ENCODE results near the gene WDR35.

WDR35 gene

DNA sequence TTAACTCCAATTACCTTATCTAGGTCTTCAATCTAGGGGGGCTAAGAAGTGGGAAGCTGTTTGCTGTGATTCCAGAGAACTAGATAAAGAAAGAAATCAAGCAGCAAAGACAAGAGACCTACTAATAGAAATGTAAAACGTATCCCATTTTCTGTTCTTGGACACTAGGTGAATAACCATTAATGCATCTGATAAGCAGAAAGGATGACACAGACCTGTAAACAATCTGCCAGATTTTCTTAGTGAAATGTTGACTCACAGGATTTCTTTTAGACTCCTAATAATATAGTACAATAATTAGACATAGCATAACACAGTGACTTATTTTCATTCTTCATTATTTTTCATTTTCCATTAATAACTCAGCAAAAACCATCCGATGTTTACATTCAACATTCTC lies 1.3 kb downstream of the WDR35 start:
- Histone ChIP-seq H3K36me3 (ENCODE audit: control insufficient read depth in 2 of 2, insufficient read depth in 2 of 2, low read length in 2 of 2) (no peaks in the 10 kb centered on the region), H3K9ac (ENCODE audit: low read depth in 1 of 2, low read length in 2 of 2) (no peak overlapping the region), H3K4me1 (ENCODE audit: control insufficient read depth in 2 of 2, insufficient read depth in 2 of 2, low read length in 2 of 2) (peaks cover 5% of the 10 kb centered on the region in 2 donors), H3K27ac (ENCODE audit: low read depth in 2 of 2, low read length in 2 of 2) (no peak overlapping the region), H3K4me3 (ENCODE audit: low read length in 2 of 2) (no peak overlapping the region), H3K27me3 (ENCODE audit: control insufficient read depth in 2 of 2, insufficient read depth in 2 of 2, low read length in 2 of 2) (peaks cover 0 to 7% of the 10 kb centered on the region in 2 donors), H3K9me3 (ENCODE audit: control insufficient read depth in 2 of 2, low read length in 2 of 2) (no peaks in the 10 kb centered on the region)

- no peak overlapping the region for H3K4me3 ChIP-seq (ENCODE audit: low read length in 2 of 2)
- no peak overlapping the region for H3K27ac ChIP-seq (ENCODE audit: low read depth in 2 of 2, low read length in 2 of 2)
- no peaks in the 10 kb centered on the region for H3K36me3 ChIP-seq (ENCODE audit: control insufficient read depth in 2 of 2, insufficient read depth in 2 of 2, low read length in 2 of 2)
- no peaks in the 10 kb centered on the region for H3K9me3 ChIP-seq (ENCODE audit: control insufficient read depth in 2 of 2, low read length in 2 of 2)
- no peak overlapping the region for H3K9ac ChIP-seq (ENCODE audit: low read depth in 1 of 2, low read length in 2 of 2)
- H3K27me3 ChIP-seq (ENCODE audit: control insufficient read depth in 2 of 2, insufficient read depth in 2 of 2, low read length in 2 of 2): peaks cover 0 to 7% of the 10 kb centered on the region in 2 donors
- peaks cover 5% of the 10 kb centered on the region in 2 donors for H3K4me1 ChIP-seq (ENCODE audit: control insufficient read depth in 2 of 2, insufficient read depth in 2 of 2, low read length in 2 of 2)
Observed at GRCh38 chr2:19987936-19988335, 2.0 kb downstream of the WDR35 start.

GRCh38 chr2:19982268-19982667 lies 7.6 kb downstream of the WDR35 start:
- no peak overlapping the region for H3K27ac ChIP-seq (ENCODE audit: low read depth in 2 of 2, low read length in 2 of 2)
- H3K27me3 ChIP-seq (ENCODE audit: control insufficient read depth in 2 of 2, insufficient read depth in 2 of 2, low read length in 2 of 2): no peaks in the 10 kb centered on the region
- no peak overlapping the region for H3K4me3 ChIP-seq (ENCODE audit: low read length in 2 of 2)
- H3K9ac ChIP-seq (ENCODE audit: low read depth in 1 of 2, low read length in 2 of 2): no peak overlapping the region
- H3K9me3 ChIP-seq (ENCODE audit: control insufficient read depth in 2 of 2, low read length in 2 of 2): no peaks in the 10 kb centered on the region
- no peaks in the 10 kb centered on the region for H3K36me3 ChIP-seq (ENCODE audit: control insufficient read depth in 2 of 2, insufficient read depth in 2 of 2, low read length in 2 of 2)
- no peaks in the 10 kb centered on the region for H3K4me1 ChIP-seq (ENCODE audit: control insufficient read depth in 2 of 2, insufficient read depth in 2 of 2, low read length in 2 of 2)

GRCh38 chr2:19979932-19980331 lies 10.0 kb downstream of the WDR35 start:
- H3K27ac ChIP-seq (ENCODE audit: low read depth in 2 of 2, low read length in 2 of 2): no peak overlapping the region
- no peaks in the 10 kb centered on the region for H3K4me1 ChIP-seq (ENCODE audit: control insufficient read depth in 2 of 2, insufficient read depth in 2 of 2, low read length in 2 of 2)
- no peaks in the 10 kb centered on the region for H3K36me3 ChIP-seq (ENCODE audit: control insufficient read depth in 2 of 2, insufficient read depth in 2 of 2, low read length in 2 of 2)
- H3K27me3 ChIP-seq (ENCODE audit: control insufficient read depth in 2 of 2, insufficient read depth in 2 of 2, low read length in 2 of 2): no peaks in the 10 kb centered on the region
- H3K9me3 ChIP-seq (ENCODE audit: control insufficient read depth in 2 of 2, low read length in 2 of 2): no peaks in the 10 kb centered on the region
- no peak overlapping the region for H3K9ac ChIP-seq (ENCODE audit: low read depth in 1 of 2, low read length in 2 of 2)
- H3K4me3 ChIP-seq (ENCODE audit: low read length in 2 of 2): no peak overlapping the region

DNA sequence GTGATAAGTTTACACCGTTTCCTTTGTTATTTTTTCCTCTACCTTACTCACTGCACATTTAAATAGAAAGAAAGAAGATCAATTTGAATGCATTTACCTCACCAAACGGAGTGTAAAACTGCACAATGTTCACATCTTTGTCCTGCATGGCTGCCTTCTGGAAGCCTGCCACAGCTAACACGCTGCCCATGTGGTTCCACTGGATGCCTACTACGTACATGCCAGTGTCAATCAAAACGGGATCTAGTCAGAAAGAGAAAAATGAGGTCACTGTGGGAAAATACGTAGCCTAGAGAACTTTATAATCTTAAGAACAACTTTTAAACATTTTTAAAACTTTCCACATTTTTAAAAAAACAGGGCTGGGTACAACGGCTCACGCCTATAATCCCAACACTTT lies 16.4 kb downstream of the WDR35 start:
- no peaks in the 10 kb centered on the region for H3K36me3 ChIP-seq (ENCODE audit: control insufficient read depth in 2 of 2, insufficient read depth in 2 of 2, low read length in 2 of 2)
- H3K4me1 ChIP-seq (ENCODE audit: control insufficient read depth in 2 of 2, insufficient read depth in 2 of 2, low read length in 2 of 2): no peaks in the 10 kb centered on the region

GRCh38 chr2:19971691-19972090 lies 18.2 kb downstream of the WDR35 start:
- Histone ChIP-seq H3K27ac (ENCODE audit: low read depth in 2 of 2, low read length in 2 of 2) (no peak overlapping the region), H3K9me3 (ENCODE audit: control insufficient read depth in 2 of 2, low read length in 2 of 2) (no peaks in the 10 kb centered on the region), H3K4me1 (ENCODE audit: control insufficient read depth in 2 of 2, insufficient read depth in 2 of 2, low read length in 2 of 2) (no peaks in the 10 kb centered on the region), H3K36me3 (ENCODE audit: control insufficient read depth in 2 of 2, insufficient read depth in 2 of 2, low read length in 2 of 2) (no peaks in the 10 kb centered on the region), H3K27me3 (ENCODE audit: control insufficient read depth in 2 of 2, insufficient read depth in 2 of 2, low read length in 2 of 2) (no peaks in the 10 kb centered on the region), H3K9ac (ENCODE audit: low read depth in 1 of 2, low read length in 2 of 2) (no peak overlapping the region), H3K4me3 (ENCODE audit: low read length in 2 of 2) (no peak overlapping the region)

More for the DNA sequence above, 16.4 kb downstream of the WDR35 start:
- H3K9me3 ChIP-seq (ENCODE audit: control insufficient read depth in 2 of 2, low read length in 2 of 2): no peaks in the 10 kb centered on the region
- no peak overlapping the region for H3K4me3 ChIP-seq (ENCODE audit: low read length in 2 of 2)
- no peaks in the 10 kb centered on the region for H3K27me3 ChIP-seq (ENCODE audit: control insufficient read depth in 2 of 2, insufficient read depth in 2 of 2, low read length in 2 of 2)
- no peak overlapping the region for H3K27ac ChIP-seq (ENCODE audit: low read depth in 2 of 2, low read length in 2 of 2)
- no peak overlapping the region for H3K9ac ChIP-seq (ENCODE audit: low read depth in 1 of 2, low read length in 2 of 2)

DNA sequence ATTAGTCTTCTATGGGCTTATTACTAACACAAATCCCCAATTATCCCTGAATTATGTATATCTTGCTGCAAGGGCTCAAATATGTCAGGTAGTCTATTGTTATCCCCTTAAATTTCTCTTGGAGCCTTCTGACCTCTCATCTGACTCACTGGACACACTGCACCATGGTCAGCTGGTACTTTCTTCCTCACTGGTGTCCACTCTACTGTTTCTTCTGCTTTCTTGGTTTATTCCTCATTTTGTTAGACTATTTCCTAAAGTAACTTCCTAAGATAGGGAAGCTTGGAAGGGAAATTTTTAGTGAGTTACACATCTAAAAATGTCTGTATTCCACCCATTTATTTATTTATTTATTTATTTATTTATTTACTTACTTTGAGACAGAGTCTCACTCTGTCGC lies 26.5 kb downstream of the WDR35 start:
- H3K27ac ChIP-seq (ENCODE audit: low read depth in 2 of 2, low read length in 2 of 2): no peak overlapping the region
- H3K4me3 ChIP-seq (ENCODE audit: low read length in 2 of 2): no peak overlapping the region
- H3K27me3 ChIP-seq (ENCODE audit: control insufficient read depth in 2 of 2, insufficient read depth in 2 of 2, low read length in 2 of 2): no peaks in the 10 kb centered on the region
- H3K9me3 ChIP-seq (ENCODE audit: control insufficient read depth in 2 of 2, low read length in 2 of 2): no peaks in the 10 kb centered on the region
- no peak overlapping the region for H3K9ac ChIP-seq (ENCODE audit: low read depth in 1 of 2, low read length in 2 of 2)
- no peaks in the 10 kb centered on the region for H3K36me3 ChIP-seq (ENCODE audit: control insufficient read depth in 2 of 2, insufficient read depth in 2 of 2, low read length in 2 of 2)
- no peaks in the 10 kb centered on the region for H3K4me1 ChIP-seq (ENCODE audit: control insufficient read depth in 2 of 2, insufficient read depth in 2 of 2, low read length in 2 of 2)

DNA sequence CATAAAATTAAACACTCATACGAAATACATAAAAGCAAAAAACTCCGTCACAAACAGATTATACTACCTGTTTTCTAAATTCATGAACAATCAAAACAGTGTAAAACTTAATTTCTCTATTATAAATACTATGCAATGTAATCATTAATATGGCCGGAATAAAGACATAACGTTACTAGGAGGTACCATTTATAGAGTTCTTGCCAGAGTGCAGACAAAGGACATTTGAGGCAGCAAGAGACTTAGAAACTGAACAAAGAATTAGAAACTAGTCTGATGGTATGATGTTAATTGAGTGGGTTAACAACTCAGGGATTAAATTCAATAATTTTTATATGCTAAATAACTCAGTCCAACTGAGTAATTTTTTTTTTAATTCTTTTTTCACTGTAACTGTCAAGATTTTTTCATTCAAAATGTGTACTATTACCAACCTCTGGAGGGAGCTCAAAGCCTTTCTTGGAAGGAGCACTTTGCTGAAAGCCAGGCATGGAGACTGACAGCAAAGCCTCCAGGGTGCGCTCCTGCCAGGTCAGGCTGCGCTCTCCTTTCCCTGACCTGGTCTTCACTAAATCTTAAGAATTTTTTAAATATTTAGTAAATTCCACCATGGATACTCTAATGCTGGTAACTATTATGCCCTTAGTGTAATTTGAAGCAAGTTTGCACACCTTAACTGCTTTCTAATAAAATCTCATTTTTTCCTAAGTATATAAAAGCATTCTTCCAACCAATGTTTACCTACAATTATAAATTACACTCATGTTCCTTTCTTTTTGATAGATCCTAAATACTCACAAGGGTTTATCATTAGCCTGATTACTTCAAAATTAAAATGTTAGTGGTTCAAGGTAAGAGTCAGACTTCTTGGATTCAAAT lies 34.1 kb downstream of the WDR35 start:
- Histone ChIP-seq H3K9me3 (ENCODE audit: control insufficient read depth in 2 of 2, low read length in 2 of 2) (no peaks in the 10 kb centered on the region), H3K27ac (ENCODE audit: low read depth in 2 of 2, low read length in 2 of 2) (no peak overlapping the region), H3K36me3 (ENCODE audit: control insufficient read depth in 2 of 2, insufficient read depth in 2 of 2, low read length in 2 of 2) (no peaks in the 10 kb centered on the region), H3K4me3 (ENCODE audit: low read length in 2 of 2) (no peak overlapping the region), H3K9ac (ENCODE audit: low read depth in 1 of 2, low read length in 2 of 2) (no peak overlapping the region), H3K27me3 (ENCODE audit: control insufficient read depth in 2 of 2, insufficient read depth in 2 of 2, low read length in 2 of 2) (no peaks in the 10 kb centered on the region), H3K4me1 (ENCODE audit: control insufficient read depth in 2 of 2, insufficient read depth in 2 of 2, low read length in 2 of 2) (no peaks in the 10 kb centered on the region)

DNA sequence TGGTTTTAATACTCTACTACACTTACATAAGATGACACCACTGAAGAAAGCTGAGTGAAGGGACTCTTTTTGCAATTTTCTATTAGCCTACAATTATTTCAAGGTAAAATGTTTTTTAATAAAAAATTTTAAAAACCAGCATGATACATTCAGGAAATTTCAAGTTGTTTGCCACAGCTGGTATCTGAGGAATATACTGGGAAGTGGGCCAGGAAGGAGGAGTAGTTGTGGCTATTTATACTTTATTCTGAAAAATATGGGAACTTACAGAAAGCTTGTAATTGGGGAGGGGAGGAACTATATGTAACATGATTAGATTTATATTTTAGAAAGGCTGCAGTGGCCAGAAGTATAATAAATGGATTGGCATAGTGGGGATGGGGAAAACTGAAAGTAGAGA lies 40.8 kb downstream of the WDR35 start:
- Histone ChIP-seq H3K27ac (ENCODE audit: low read depth in 2 of 2, low read length in 2 of 2) (no peak overlapping the region), H3K9me3 (ENCODE audit: control insufficient read depth in 2 of 2, low read length in 2 of 2) (no peaks in the 10 kb centered on the region), H3K4me3 (ENCODE audit: low read length in 2 of 2) (no peak overlapping the region), H3K36me3 (ENCODE audit: control insufficient read depth in 2 of 2, insufficient read depth in 2 of 2, low read length in 2 of 2) (no peaks in the 10 kb centered on the region), H3K9ac (ENCODE audit: low read depth in 1 of 2, low read length in 2 of 2) (no peak overlapping the region), H3K4me1 (ENCODE audit: control insufficient read depth in 2 of 2, insufficient read depth in 2 of 2, low read length in 2 of 2) (no peaks in the 10 kb centered on the region), H3K27me3 (ENCODE audit: control insufficient read depth in 2 of 2, insufficient read depth in 2 of 2, low read length in 2 of 2) (no peaks in the 10 kb centered on the region)

GRCh38 chr2:19947184-19947940 lies 42.5 kb downstream of the WDR35 start:
- H3K9ac ChIP-seq (ENCODE audit: low read depth in 1 of 2, low read length in 2 of 2): no peak overlapping the region
- no peaks in the 10 kb centered on the region for H3K4me1 ChIP-seq (ENCODE audit: control insufficient read depth in 2 of 2, insufficient read depth in 2 of 2, low read length in 2 of 2)
- H3K27me3 ChIP-seq (ENCODE audit: control insufficient read depth in 2 of 2, insufficient read depth in 2 of 2, low read length in 2 of 2): no peaks in the 10 kb centered on the region
- no peak overlapping the region for H3K27ac ChIP-seq (ENCODE audit: low read depth in 2 of 2, low read length in 2 of 2)
- H3K9me3 ChIP-seq (ENCODE audit: control insufficient read depth in 2 of 2, low read length in 2 of 2): no peaks in the 10 kb centered on the region
- H3K36me3 ChIP-seq (ENCODE audit: control insufficient read depth in 2 of 2, insufficient read depth in 2 of 2, low read length in 2 of 2): no peaks in the 10 kb centered on the region
- no peak overlapping the region for H3K4me3 ChIP-seq (ENCODE audit: low read length in 2 of 2)
